Measurements from ENCODE around the gene ITGA2.

The ITGA2 gene

DNA sequence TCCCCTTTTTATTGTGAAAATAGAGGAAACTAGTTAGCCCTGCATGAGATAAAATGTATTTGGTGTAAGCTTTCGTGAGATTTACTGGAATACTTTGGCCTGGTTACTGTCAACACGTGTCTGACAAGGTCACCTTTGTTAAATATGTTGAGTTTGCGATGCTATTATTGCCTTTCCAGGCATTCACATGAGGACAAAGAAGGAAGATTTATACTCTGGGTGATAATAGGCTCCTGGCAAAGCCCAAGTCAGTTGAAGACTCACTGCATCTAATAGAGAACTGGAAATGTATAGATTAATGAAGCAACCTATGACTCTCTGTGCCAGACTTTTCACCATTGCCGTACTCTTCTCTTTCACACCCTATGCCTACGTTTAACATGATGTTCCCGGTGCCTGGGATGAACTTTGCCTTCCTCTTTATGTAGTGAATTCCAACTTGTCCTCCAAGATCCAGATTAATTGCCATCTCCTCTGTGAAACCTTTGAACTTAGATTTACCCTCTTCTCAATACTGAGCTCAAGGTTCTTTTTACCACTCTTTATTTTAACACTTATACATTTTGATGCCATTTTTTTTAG is 33.9 kb downstream of the ITGA2 start:
- no peak for DNase-seq

GRCh38 chr5:53023969-53024368 is 34.8 kb downstream of the ITGA2 start:
- no peak for DNase-seq

GRCh38 chr5:53024535-53024934 is 35.4 kb downstream of the ITGA2 start:
- no peak for DNase-seq

GRCh38 chr5:53025487-53025886 is 36.3 kb downstream of the ITGA2 start:
- DNase-seq, result no peak

- DNase-seq, result no peak
These were observed 38.8 kb downstream of the ITGA2 start for GRCh38 chr5:53027913-53028312.

DNA sequence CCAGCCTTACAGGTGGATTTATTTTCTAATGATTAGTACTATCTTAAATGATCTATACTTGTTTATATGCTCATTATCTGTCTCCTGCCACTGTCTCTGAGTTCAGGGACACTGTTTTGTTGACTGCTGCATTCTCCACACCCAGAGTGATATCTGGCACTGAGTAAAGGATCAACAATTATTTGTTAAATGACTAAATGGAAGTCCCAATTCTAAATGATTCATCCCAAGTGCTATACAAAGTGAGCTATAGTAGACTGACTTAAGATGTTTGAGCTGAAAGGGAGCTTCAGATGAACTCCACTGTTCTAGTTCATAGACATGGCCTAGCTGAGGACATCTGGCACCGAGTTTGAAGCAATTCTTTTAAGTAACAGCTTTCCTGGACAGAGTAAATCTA is 40.5 kb downstream of the ITGA2 start:
- no peak for DNase-seq

DNA sequence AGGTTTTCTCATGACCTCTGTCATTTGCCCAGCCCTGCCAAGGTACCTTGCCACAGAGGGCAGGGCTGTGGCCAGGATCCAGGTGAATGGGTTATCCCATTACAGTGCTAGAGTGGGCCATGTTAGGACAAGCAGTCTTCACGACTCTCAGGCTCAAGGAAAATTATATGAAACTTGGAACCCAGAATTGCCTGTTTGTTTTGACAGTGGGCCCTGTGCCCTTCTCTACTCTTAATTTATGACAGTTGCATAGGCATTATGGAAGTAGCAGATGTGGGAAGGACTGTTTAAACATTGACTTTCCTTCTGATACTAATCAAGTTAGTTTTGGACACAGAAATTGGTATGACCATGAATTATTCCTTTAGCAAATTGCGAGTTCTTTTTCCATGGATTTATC is 41.7 kb downstream of the ITGA2 start:
- DNase-seq, result no peak

DNA sequence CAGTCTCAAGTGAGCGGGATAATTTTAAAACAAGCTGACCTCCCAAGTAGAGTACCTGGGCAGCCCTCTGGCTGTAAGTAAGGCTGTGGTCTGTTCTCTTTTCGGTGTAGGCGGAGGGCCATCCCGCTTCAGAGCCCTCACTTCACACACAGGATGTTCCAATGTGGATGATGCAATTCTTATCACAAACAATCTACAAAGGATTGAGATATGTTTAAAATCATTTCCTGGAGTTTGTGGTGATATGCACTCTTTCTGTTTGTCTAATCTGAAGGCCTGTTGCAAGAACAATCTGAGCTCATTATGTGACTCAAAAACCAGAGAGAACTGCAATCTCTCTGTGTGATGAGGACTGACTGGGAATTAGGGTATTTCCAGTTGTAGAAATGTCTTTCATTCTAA is 42.5 kb downstream of the ITGA2 start:
- no peak for DNase-seq

DNA sequence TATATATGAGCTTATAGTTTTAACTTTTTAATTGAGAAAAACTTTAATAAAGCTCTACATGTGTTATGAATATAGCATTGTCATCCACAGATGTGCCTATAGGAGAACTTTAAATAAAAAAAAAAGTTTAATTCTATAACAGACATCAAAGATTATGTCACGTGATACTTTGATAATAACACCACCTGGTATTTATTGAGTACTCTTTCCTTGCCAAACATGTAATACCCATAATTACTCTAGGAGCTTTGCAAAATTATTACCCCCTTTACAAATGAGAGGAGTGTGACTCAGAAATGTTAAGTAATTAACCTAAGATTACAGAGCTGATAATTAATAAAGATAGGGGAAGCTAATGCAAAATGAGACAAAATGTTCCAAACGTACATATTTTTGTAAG is 43.0 kb downstream of the ITGA2 start:
- DNase-seq, result no peak

- DNase-seq, result no peak
These were observed 45.7 kb downstream of the ITGA2 start for GRCh38 chr5:53034832-53035231.

GRCh38 chr5:53035868-53036381 is 46.8 kb downstream of the ITGA2 start:
- no peak for DNase-seq

- DNase-seq, result no peak
These were observed 48.1 kb downstream of the ITGA2 start for GRCh38 chr5:53037141-53037859.

DNA sequence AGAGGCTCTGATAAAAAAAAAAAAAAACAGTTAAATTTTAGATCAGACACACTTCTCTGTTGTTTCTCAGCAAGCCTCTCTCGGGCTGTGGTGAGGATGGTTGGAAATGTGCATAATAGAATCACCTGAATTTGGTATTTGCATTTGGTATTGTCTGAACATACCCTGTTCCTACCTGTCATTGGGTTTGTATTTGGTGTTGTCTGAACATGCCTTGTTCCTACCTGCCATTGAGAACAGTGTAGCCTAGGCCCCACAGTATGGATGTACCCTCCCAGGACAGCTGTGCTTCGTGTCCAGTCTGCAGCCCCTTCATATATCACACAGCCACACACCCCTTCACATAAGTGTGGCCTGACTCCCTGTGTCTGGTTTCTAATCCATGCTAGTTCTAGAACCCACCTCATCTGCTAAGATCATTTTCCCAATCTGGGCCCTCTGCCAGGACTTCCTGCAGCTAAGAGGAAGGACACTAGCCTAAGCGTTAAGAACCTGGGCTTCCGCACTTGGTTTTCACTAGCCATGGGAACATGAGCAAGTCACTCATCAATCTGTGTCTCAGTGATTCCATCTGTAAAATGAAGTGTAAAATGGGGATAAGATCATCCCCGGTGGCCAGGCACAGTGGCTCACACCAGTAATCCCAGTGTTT is 49.2 kb downstream of the ITGA2 start:
- no peak for DNase-seq

DNA sequence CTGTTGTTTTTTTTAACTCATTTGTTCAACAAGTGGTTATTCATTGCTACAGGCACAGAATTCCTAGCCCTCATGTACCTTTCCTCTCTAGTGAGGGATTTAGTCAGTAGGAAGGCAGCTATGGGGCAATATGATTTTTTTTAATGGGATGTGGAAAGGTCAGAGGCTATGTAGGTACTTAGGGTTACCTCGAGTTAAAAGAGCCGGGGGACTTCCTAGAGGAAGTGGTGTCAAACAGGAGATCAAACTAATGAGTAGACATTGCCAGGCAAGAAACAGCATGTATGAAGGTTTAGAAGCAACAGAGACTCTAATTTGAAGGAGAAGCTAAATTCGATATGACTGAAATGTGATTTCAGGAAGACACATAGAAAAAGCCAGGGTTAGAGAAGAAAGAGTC is 50.7 kb downstream of the ITGA2 start:
- no peak for DNase-seq

DNA sequence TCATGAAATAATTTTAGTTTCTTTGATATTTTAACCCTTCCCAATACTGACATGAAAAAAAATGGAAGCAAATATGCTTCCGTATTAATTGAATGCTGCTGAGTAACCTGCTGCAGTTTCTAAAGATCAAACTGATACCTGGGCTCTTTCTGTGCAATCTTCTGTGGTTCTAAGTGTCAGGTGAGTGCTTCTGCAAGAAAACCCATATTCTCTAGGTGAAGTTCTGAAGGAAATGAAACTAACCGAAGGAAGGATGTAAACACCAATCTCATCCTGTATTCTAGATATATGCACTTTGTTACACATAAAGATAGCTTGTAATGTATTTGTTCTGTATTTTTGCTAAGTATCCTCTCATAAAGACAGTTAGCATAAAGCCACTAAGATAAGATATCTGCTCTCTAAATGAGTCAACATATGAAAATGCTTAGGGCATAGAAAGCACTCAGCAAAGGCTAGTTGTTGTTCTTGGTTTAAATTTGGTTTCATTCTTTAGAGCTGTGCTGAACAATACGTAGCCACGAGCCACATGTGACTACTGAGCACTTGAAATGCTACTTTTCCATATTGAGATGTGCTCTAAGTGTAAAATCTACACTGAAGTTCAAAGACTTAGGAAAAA is 52.0 kb downstream of the ITGA2 start:
- no peak for DNase-seq

DNA sequence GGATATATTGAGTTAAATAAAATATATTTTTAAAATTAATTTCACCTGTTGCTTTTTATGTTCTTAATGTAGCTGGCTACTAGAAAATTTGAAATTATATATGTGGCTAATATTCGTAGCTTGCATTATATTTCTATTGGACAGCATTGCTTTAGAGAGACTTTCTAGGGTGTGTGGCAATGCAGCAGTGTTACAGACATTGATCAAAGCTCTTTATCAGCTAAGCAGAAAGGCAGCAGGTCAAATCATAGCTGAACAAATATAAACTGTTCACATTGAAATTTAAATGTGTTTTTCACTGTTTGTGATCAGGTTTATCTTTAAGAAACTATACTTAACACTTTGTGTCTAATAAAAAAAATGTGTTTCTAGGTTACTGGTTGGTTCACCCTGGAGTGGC is 52.6 kb downstream of the ITGA2 start:
- DNase-seq, result no peak

- no peak for DNase-seq
These were observed 56.1 kb downstream of the ITGA2 start for GRCh38 chr5:53045263-53045662.

DNA sequence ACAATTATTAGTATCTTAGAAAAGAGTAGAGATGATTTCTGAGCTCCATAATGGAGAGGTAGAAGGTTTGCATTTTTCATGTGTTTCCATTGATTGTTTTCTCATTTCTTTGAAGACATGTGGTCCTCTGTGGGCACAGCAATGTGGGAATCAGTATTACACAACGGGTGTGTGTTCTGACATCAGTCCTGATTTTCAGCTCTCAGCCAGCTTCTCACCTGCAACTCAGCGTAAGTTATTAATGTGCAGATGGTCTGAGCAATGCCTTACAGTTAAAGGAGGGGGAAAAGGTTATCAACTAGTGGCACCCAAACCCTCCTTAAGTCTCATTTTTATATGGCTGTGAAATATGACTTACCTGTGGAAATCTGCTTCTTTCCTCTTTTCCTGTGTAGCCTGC is 59.1 kb downstream of the ITGA2 start:
- DNase-seq, result no peak

GRCh38 chr5:53052499-53052898 is 63.3 kb downstream of the ITGA2 start:
- DNase-seq, result no peak

- DNase-seq, result no peak
These were observed 64.2 kb downstream of the ITGA2 start for GRCh38 chr5:53053364-53053763.

DNA sequence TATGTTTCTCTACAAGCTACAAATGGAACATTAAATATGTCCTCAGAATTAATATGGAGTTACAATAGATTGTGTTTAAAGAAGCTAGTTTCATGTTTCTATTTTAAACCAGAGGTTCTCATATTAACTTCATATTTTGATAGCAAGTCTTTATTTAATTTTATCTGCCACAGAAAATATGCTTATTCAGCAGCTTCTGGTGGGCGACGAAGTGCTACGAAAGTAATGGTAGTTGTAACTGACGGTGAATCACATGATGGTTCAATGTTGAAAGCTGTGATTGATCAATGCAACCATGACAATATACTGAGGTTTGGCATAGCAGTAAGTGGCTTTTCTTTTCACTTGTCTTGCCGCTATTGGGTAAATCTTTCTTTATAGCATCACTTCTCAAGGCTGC is 66.2 kb downstream of the ITGA2 start:
- DNase-seq, result no peak

GRCh38 chr5:53059281-53059680 is 70.1 kb downstream of the ITGA2 start:
- no peak for DNase-seq

GRCh38 chr5:53063176-53063575 is 74.0 kb downstream of the ITGA2 start:
- no peak for DNase-seq

DNA sequence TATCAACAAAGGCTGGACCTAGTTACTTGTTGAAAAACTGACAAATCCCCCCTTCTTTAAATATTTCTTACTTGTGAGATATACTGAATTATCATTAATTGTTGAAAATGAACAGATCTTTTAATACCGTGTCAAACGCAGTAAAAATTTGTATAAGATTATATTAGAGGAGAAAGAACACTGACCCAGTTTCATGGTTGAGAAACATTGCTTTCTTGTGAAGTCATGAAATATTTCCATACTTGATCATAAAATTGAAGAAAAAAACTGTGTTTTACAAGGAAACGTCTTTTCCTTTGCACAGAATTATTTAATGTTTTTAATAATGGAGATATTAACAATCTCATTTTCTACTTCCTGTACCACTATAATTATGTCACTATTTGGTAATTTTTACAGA is 74.6 kb downstream of the ITGA2 start:
- no peak for DNase-seq
